Fibroblast of skin of left quadriceps (primary cell): ENCODE data around the gene BET1.

Source experiments
- DNase-seq, 2 experiments: peaks; one replicate each; pipeline ENCODE4 v3.0.0-alpha.2; 2013; ENCODE audit warnings: low read depth in 2 of 2

BET1 gene

GRCh38 chr7:93958216-93958615, 45.9 kb downstream of the BET1 start:
- DNase-seq, result no peak

- DNase-seq, result no peak
Measured at GRCh38 chr7:93957767-93958166, 46.4 kb downstream of the BET1 start.

- DNase-seq, result no peak
Measured at GRCh38 chr7:93955304-93955703, 48.9 kb downstream of the BET1 start.

GRCh38 chr7:93949423-93949822, 54.7 kb downstream of the BET1 start:
- peak; percentile 58 to 59 for DNase-seq

GRCh38 chr7:93948873-93949272, 55.3 kb downstream of the BET1 start:
- no peak for DNase-seq

- DNase-seq, result no peak
Measured at GRCh38 chr7:93948106-93948505, 56.0 kb downstream of the BET1 start.

GRCh38 chr7:93945756-93946535, 58.2 kb downstream of the BET1 start:
- peak in 1 of 2 experiments; percentile 38 for DNase-seq

- no peak for DNase-seq
Measured at GRCh38 chr7:93945083-93945482, 59.1 kb downstream of the BET1 start.

GRCh38 chr7:93944673-93945072, 59.5 kb downstream of the BET1 start:
- no peak for DNase-seq

- no peak for DNase-seq
Measured at GRCh38 chr7:93943816-93944540, 60.2 kb downstream of the BET1 start.
